H54 (cell line): ENCODE data around the gene AGAP1.
"Not testable (repeated sequence)": the region's sequence is repeated elsewhere in the genome, so short reads cannot be mapped to it uniquely, and the experiment has no call there.

Experiments used
- DNase-seq: peaks from one replicate; pipeline ENCODE4 v3.0.0; 2011; ENCODE audit warnings: low spot score, mixed read lengths; ENCODE audit not compliant: insufficient read length
- FAIRE-seq: peaks from 3 replicates; lab custom pipeline; 2011; peaks lifted over from hg19 to GRCh38; lab: Jason Lieb, UNC
- POLR2A ChIP-seq: IDR thresholded peaks from 2 replicates; pipeline ENCODE4 v1.6.1; 2011; ENCODE audit warnings: low read depth, mild to moderate bottlenecking, low read length

AGAP1 gene

GRCh38 chr2:235598532-235599531, 105.0 kb downstream of the AGAP1 start:
- DNase-seq: no peak
- no peak for TF ChIP-seq POLR2A
- no peak for FAIRE-seq

GRCh38 chr2:235599596-235600338, 105.9 kb downstream of the AGAP1 start:
- no peak for FAIRE-seq
- no peak for TF ChIP-seq POLR2A
- no peak for DNase-seq

- no peak for FAIRE-seq
- no peak for TF ChIP-seq POLR2A
- DNase-seq: no peak
These were observed 106.6 kb downstream of the AGAP1 start for GRCh38 chr2:235600406-235600805.

GRCh38 chr2:235600926-235601325, 107.1 kb downstream of the AGAP1 start:
- no peak for TF ChIP-seq POLR2A
- FAIRE-seq (no peak), DNase-seq (no peak)

GRCh38 chr2:235601960-235602704, 108.3 kb downstream of the AGAP1 start:
- DNase-seq (no peak), FAIRE-seq (no peak)
- TF ChIP-seq POLR2A: no peak

DNA sequence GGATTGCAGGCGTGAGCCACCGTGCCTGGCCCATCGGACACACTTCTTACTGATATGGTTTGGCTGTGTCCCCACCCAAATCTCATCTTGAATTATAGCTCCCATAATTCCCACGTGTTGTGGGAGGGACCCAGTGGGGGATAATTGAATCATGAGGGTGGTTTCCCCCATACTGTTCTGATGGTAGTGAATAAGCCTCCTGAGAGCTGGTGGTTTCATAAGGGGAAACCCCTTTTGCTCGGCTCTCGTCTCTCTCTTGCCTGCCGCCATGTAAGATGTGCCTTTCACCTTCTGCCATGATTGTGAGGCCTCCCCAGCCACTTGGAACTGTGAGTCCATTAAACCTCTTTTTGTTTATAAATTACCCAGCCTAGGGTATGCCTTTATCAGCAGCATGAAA, 109.1 kb downstream of the AGAP1 start:
- not testable (repeated sequence) for DNase-seq, FAIRE-seq

DNA sequence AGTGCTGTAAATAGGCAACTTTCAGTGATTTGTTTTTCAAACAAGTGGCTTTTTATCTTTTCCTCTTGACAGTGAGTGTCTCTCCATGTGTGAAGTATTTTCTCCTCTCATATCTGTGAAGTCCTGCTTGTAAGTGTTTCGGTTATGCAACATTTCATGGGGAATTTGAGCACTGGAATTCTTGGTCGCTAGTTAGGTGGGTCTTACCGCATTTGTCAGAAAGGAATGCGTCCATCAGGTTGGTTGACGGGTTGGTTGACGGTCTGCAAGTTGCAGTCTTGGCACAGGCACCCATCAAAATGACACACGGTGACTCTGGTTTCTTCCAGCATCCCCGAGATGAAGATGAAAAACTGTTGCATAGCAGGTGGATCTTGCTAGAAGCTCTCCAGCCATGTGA, 109.8 kb downstream of the AGAP1 start:
- no peak for FAIRE-seq
- DNase-seq: no peak
- TF ChIP-seq POLR2A: no peak

DNA sequence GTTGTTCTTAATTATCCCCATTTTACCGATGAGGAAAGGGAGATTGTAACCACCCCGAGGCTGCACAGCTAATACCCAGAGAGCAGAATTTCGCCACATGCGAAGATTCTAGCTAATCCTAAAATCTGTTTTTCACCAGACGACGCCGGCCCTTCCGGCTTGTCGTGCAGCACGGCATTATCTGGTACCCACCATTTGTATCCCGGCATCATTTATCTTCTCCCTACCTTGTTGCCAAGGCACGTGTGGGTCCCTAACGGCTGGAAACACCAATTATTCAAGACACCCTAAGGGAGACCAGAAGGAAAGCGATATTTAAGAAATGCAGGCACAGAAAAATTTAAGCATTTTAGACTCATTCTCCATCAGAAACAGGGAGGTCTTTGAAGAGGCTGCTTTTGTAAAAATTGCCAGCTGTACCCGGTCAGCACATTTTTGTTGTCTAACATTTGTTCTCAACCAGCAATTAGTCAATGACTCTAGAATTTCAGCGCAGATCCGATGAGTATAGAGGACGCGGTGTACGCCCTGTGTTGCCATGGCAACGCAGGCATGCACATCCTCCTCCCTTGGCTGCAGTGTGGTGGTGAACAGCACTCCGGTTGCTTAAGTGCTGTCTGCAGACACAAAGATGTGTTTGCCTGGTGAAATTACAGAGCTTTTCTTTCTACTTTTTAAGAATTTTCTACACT, 111.6 kb downstream of the AGAP1 start:
- DNase-seq (peak; percentile 65), FAIRE-seq (peak; percentile 50)
- TF ChIP-seq POLR2A: no peak

GRCh38 chr2:235606004-235606715, 112.3 kb downstream of the AGAP1 start:
- FAIRE-seq (no peak), DNase-seq (no peak)
- no peak for TF ChIP-seq POLR2A

- DNase-seq (no peak), FAIRE-seq (no peak)
- TF ChIP-seq POLR2A: no peak
These were observed 113.8 kb downstream of the AGAP1 start for GRCh38 chr2:235607546-235608199.

GRCh38 chr2:235608200-235608887, 114.5 kb downstream of the AGAP1 start:
- TF ChIP-seq POLR2A: no peak
- DNase-seq (no peak), FAIRE-seq (no peak)

DNA sequence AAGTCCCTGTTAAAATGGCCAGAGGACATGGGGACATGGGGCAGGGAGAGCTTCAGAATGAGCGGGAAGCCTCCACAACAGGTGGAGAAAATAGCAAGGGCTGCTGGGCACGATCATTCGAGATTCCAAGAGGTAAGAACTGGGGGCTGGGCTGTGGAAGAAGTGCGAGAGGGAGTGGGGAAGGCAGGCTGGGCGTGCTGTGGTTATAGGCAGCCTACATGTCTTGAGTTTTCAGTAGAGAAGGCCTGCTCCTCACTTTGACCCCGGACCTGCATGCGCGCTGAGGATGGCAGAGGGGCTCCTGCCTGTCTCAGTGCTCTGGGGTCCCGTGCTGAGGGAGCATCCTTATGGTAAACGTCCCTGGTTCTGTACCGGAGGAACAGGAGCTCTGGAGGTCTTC, 115.5 kb downstream of the AGAP1 start:
- FAIRE-seq (no peak), DNase-seq (no peak)
- no peak for TF ChIP-seq POLR2A
